Stimulated activated CD4-positive, alpha-beta T cell treated with anti-CD3 and anti-CD28 coated beads, Interleukin-12 subunit alpha, Interleukin-12 subunit beta, amount 100 ng/mL, for 48 hours (primary cell): ENCODE data around the gene OPCML.

Experiments used
- DNase-seq, 3 donors: peaks; one replicate each; pipeline ENCODE4 v3.0.0-alpha.2; 2020; ENCODE audit warnings: low read depth in 2 of 3, low spot score in 1 of 3

OPCML gene

GRCh38 chr11:133503776-133504175 lies 28.5 kb downstream of the OPCML start:
- DNase-seq = no peak

GRCh38 chr11:133503236-133503635 lies 29.1 kb downstream of the OPCML start:
- DNase-seq = no peak

GRCh38 chr11:133501643-133502539 lies 30.4 kb downstream of the OPCML start:
- DNase-seq = no peak

GRCh38 chr11:133500936-133501335 lies 31.4 kb downstream of the OPCML start:
- DNase-seq = no peak

- DNase-seq = no peak
These were observed 31.9 kb downstream of the OPCML start for GRCh38 chr11:133500435-133500834.

- DNase-seq = no peak
These were observed 33.3 kb downstream of the OPCML start for GRCh38 chr11:133498969-133499368.

- no peak for DNase-seq
These were observed 34.7 kb downstream of the OPCML start for GRCh38 chr11:133497477-133498140.

- no peak for DNase-seq
These were observed 39.4 kb downstream of the OPCML start for GRCh38 chr11:133492895-133493294.

- DNase-seq = no peak
These were observed 40.5 kb downstream of the OPCML start for GRCh38 chr11:133491680-133492383.

- no peak for DNase-seq
These were observed 51.6 kb downstream of the OPCML start for GRCh38 chr11:133480722-133481121.

GRCh38 chr11:133479209-133479608 lies 53.1 kb downstream of the OPCML start:
- DNase-seq = no peak

GRCh38 chr11:133477251-133477625 lies 55.1 kb downstream of the OPCML start:
- no peak for DNase-seq

GRCh38 chr11:133476570-133477250 lies 55.6 kb downstream of the OPCML start:
- no peak for DNase-seq

GRCh38 chr11:133474461-133474860 lies 57.8 kb downstream of the OPCML start:
- DNase-seq = no peak

- DNase-seq = no peak
These were observed 64.6 kb downstream of the OPCML start for GRCh38 chr11:133467686-133468085.

GRCh38 chr11:133443206-133443747 lies 89.0 kb downstream of the OPCML start:
- no peak for DNase-seq

- no peak for DNase-seq
These were observed 90.2 kb downstream of the OPCML start for GRCh38 chr11:133441964-133442660.

GRCh38 chr11:133425992-133426391 lies 106.3 kb downstream of the OPCML start:
- DNase-seq = no peak

GRCh38 chr11:133425245-133425644 lies 107.1 kb downstream of the OPCML start:
- DNase-seq = no peak

- DNase-seq = no peak
These were observed 114.1 kb downstream of the OPCML start for GRCh38 chr11:133418218-133418617.
